Measurements from ENCODE around the gene LRRC66.

The LRRC66 gene, protein sequence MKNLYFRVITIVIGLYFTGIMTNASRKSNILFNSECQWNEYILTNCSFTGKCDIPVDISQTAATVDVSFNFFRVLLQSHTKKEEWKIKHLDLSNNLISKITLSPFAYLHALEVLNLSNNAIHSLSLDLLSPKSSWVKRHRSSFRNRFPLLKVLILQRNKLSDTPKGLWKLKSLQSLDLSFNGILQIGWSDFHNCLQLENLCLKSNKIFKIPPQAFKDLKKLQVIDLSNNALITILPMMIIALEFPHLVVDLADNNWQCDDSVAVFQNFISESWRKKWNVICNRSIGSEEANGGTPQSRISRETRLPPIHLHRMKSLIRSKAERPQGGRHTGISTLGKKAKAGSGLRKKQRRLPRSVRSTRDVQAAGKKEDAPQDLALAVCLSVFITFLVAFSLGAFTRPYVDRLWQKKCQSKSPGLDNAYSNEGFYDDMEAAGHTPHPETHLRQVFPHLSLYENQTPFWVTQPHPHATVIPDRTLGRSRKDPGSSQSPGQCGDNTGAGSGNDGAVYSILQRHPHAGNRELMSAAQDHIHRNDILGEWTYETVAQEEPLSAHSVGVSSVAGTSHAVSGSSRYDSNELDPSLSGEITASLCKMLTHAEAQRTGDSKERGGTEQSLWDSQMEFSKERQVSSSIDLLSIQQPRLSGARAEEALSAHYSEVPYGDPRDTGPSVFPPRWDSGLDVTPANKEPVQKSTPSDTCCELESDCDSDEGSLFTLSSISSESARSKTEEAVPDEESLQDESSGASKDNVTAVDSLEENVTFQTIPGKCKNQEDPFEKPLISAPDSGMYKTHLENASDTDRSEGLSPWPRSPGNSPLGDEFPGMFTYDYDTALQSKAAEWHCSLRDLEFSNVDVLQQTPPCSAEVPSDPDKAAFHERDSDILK

GRCh38 chr4:52019936-52020657, at the start of gene LRRC66:
Gene LRRC66 (minus strand): TSS chr4:52020363. CDS start chr4:52017613, 2,750 bp downstream.
- peak; percentile 30 for DNase-seq (ENCODE audit: low spot score)

- DNase-seq (ENCODE audit: low spot score): no peak
Measured at GRCh38 chr4:52069571-52069970, 49.4 kb upstream of the LRRC66 start.

- no peak for DNase-seq (ENCODE audit: low spot score)
Measured at GRCh38 chr4:52059372-52059771, 39.2 kb upstream of the LRRC66 start.

GRCh38 chr4:52058275-52058674, 38.1 kb upstream of the LRRC66 start:
- no peak for DNase-seq (ENCODE audit: low spot score)

- no peak for DNase-seq (ENCODE audit: low spot score)
Measured at GRCh38 chr4:52057196-52057595, 37.0 kb upstream of the LRRC66 start.

DNA sequence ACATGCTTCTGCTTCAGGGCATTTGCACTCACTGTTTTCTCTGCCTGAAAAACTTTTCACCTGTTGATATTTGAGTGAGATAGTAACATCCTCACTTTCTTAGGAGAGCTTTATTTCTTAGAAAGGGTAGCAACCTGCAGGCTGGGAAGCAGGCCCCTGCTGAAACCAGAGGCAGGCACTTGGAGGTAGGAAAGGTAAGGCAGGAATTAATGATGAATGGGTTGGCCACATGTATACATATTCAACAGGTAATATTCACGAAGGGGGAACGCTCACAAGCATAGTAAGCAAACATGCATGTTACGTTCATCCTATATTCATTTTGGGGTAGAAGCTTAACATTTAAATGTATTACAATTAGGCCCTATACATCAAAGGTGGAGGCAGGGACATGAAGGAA, 34.1 kb upstream of the LRRC66 start:
- no peak for DNase-seq (ENCODE audit: low spot score)

GRCh38 chr4:52052475-52052780, 32.3 kb upstream of the LRRC66 start:
- no peak for DNase-seq (ENCODE audit: low spot score)

DNA sequence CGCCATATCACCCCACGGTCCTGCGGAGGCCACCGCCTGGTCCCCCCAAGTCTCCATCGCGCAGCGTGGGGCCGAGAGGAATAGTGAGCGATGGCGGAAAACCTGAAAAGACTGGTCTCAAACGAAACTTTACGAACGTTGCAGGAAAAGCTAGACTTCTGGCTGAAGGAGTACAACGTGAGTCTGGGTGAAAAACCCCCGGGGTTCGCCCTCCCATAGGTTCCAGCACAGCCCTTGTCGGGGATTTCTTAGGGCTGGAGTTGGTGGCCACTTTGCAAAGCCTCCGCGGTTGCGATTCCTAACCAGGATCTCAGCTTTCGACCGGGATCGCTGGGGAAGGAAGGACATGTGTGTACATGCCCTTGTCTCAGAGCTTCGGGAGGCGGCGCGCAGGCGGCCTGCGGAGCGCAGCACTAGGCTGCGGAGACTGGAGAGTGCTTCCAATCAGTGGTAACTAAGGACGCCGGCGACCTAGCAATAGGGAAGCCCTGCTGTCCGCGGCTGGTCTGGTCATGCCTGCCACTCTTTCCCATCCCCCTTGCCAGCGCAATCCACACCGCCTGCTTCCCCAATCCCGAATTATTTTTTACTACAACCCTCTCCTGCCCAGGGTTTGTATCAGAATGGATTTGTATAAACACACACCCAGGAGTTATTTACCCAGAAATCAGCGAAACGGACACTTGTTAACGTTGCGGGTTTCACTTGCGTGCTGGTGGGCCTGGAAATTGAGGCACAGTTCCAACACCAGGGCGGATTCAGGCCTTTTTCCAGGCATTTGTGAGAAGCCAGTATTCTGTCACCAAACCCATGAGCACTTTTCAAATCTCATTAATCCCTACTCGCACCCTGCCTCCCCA, 31.7 kb upstream of the LRRC66 start:
- no peak for DNase-seq (ENCODE audit: low spot score)

GRCh38 chr4:52051213-52051614, 31.1 kb upstream of the LRRC66 start, which contains the start of gene SPATA18:
Gene SPATA18 (plus strand): TSS chr4:52051304. CDS start chr4:52051705, 401 bp downstream.
- no peak for DNase-seq (ENCODE audit: low spot score)

DNA sequence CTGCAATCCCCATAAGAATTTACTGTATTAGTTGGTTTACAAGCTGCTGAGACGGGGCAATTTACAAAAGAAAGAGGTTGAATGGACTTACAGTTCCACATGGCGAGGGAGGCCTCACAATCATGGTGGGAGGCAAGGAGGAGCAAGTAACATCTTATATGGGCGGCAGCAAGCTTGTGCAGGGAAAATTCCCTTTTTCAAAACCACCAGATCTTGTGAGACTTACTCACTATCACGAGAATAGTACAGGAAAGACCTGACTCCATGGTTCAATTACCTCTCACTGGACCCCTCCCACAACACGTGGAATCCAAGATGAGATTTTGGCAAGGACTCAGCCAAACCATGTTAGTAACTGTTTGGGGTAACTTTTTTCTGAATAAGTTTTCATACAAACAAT, 29.1 kb upstream of the LRRC66 start:
- DNase-seq (ENCODE audit: low spot score): no peak

GRCh38 chr4:52045028-52045427, 24.9 kb upstream of the LRRC66 start:
- DNase-seq (ENCODE audit: low spot score): no peak

GRCh38 chr4:52038103-52038912, 18.1 kb upstream of the LRRC66 start, which contains the start of gene SGCB:
Gene SGCB (minus strand): TSS chr4:52038299. CDS start chr4:52038259, 40 bp downstream.
- peak; percentile 27 for DNase-seq (ENCODE audit: low spot score)

GRCh38 chr4:52037689-52038102, 17.5 kb upstream of the LRRC66 start:
- DNase-seq (ENCODE audit: low spot score): peak; percentile 11

DNA sequence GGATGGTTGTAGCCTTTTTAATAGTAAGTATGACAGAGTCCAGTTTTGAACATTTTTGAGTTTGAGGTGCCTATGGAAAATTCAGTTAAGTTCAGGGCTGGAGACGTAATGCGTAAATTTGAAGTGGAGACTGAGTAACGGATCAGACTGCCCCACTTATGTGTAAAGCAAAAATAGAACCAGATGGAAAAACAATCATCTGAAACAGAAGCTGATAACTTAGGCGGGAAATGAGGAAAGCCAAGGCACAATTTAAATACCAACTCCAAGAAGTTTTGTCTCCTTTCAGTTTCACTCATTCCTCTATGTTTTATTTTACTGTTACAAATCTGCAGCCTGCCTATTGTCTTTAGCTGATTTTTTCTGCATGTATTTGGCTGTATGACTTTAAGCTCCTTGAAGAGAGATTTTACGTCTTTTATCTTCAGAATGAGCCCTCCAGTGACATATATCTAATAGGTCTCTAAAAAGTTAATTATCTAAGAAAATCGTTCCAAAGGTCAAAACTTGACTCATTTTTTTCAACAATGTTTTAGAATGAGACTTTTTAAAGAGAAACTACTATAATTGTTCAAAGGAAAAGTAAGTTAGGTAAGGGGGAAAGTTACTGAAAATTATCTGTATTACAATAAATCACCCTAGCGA, 16.8 kb upstream of the LRRC66 start:
- DNase-seq (ENCODE audit: low spot score): no peak

- DNase-seq (ENCODE audit: low spot score): no peak
Measured at GRCh38 chr4:52035190-52035589, 15.0 kb upstream of the LRRC66 start.

DNA sequence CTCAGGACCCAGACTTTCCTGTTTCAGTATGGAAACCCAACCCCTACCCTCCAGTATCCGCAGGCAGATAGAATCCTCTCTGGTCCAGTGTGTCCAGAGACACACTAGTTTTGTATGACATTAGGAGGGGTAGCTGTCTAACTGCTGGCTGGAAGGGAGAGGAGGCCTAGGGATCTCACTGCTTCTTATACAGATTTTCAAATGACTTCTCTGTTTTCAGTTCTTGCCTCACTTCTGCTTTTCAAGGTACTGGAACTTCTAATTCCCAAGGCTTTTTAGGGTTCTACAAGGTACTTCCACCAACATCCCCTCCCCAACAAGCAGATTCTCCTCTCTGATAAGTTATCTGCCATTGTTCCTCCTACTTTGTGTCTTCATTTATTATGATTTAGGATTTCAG, 11.8 kb upstream of the LRRC66 start:
- no peak for DNase-seq (ENCODE audit: low spot score)

GRCh38 chr4:52028970-52029369, 8.8 kb upstream of the LRRC66 start:
- no peak for DNase-seq (ENCODE audit: low spot score)

GRCh38 chr4:52017814-52018213, 2.3 kb downstream of the LRRC66 start:
- no peak for DNase-seq (ENCODE audit: low spot score)

DNA sequence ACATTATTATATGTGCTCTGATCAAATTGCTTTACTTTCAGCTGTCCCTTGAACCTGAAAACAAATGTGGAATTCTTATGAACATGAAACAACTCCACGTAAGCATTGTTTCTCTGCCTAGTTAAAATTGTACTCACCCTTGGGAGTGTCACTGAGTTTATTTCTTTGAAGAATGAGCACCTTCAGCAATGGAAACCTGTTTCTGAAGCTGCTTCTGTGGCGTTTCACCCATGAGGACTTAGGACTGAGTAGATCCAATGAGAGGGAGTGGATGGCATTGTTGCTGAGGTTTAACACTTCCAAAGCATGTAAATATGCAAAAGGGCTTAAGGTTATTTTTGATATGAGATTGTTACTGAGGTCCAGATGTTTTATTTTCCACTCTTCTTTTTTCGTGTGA, 3.2 kb downstream of the LRRC66 start:
- DNase-seq (ENCODE audit: low spot score): no peak

- no peak for DNase-seq (ENCODE audit: low spot score)
Measured at GRCh38 chr4:52015366-52015765, 4.8 kb downstream of the LRRC66 start.

All from SW480 (cell line).